ENCODE results near the gene PF4V1. TPM values are rescaled to one million over a fixed set of nuclear protein-coding genes. Genes with fewer than 3 reads are reported as not detected.

PF4V1 gene
- total RNA-seq, 2 donors from 2014 or later = not detected

- Histone ChIP-seq H3K4me3 (no peak overlapping the region), H3K27ac (no peak overlapping the region), H3K4me1 (ENCODE audit: control insufficient read depth in 1 of 2, low read depth in 2 of 2) (peaks cover 0 to 12% of the 10 kb centered on the region in 2 donors), H3K36me3 (no peaks in the 10 kb centered on the region), H3K9me3 (no peaks in the 10 kb centered on the region), H3K27me3 (replicated peaks; ENCODE audit: insufficient read depth) (no peaks in the 10 kb centered on the region)
- no peak for TF ChIP-seq CTCF (IDR thresholded peaks at IDR 0.05)
- DNase-seq (ENCODE audit: low spot score) (no peak), ATAC-seq (ENCODE audit: insufficient number of reproducible peaks, low FRiP score, low read depth) (no peak)
Measured at GRCh38 chr4:73872316-73873108, 19.4 kb downstream of the PF4V1 start.

GRCh38 chr4:73874386-73874785 lies 21.3 kb downstream of the PF4V1 start:
- Histone ChIP-seq H3K4me3 (no peak overlapping the region), H3K27ac (no peak overlapping the region), H3K9me3 (no peaks in the 10 kb centered on the region), H3K4me1 (ENCODE audit: control insufficient read depth in 1 of 2, low read depth in 2 of 2) (peaks cover 0 to 5% of the 10 kb centered on the region in 2 donors), H3K27me3 (replicated peaks; ENCODE audit: insufficient read depth) (no peaks in the 10 kb centered on the region), H3K36me3 (no peaks in the 10 kb centered on the region)
- no peak for DNase-seq (ENCODE audit: low spot score)
- TF ChIP-seq CTCF (IDR thresholded peaks at IDR 0.05) = no peak
- ATAC-seq (ENCODE audit: insufficient number of reproducible peaks, low FRiP score, low read depth) = no peak

- H3K27me3 ChIP-seq (replicated peaks; ENCODE audit: insufficient read depth) = no peaks in the 10 kb centered on the region
- no peak overlapping the region for H3K4me3 ChIP-seq
- DNase-seq (ENCODE audit: low spot score) = no peak
- no peaks in the 10 kb centered on the region for H3K36me3 ChIP-seq
- H3K27ac ChIP-seq = no peak overlapping the region
- H3K9me3 ChIP-seq = no peaks in the 10 kb centered on the region
- no peak for ATAC-seq (ENCODE audit: insufficient number of reproducible peaks, low FRiP score, low read depth)
- no peak for TF ChIP-seq CTCF (IDR thresholded peaks at IDR 0.05)
- H3K4me1 ChIP-seq (ENCODE audit: control insufficient read depth in 1 of 2, low read depth in 2 of 2) = no peaks in the 10 kb centered on the region
Measured at GRCh38 chr4:73875401-73875800, 22.3 kb downstream of the PF4V1 start.

- no peak for TF ChIP-seq CTCF (IDR thresholded peaks at IDR 0.05)
- Histone ChIP-seq H3K4me1 (ENCODE audit: control insufficient read depth in 1 of 2, low read depth in 2 of 2) (no peaks in the 10 kb centered on the region), H3K4me3 (no peak overlapping the region), H3K27ac (no peak overlapping the region), H3K36me3 (no peaks in the 10 kb centered on the region), H3K9me3 (no peaks in the 10 kb centered on the region), H3K27me3 (replicated peaks; ENCODE audit: insufficient read depth) (no peaks in the 10 kb centered on the region)
- ATAC-seq (ENCODE audit: insufficient number of reproducible peaks, low FRiP score, low read depth) = no peak
- DNase-seq (ENCODE audit: low spot score) = no peak
Measured at GRCh38 chr4:73883306-73883705, 30.2 kb downstream of the PF4V1 start.

- TF ChIP-seq CTCF (IDR thresholded peaks at IDR 0.05) = no peak
- Histone ChIP-seq H3K27me3 (replicated peaks; ENCODE audit: insufficient read depth) (no peaks in the 10 kb centered on the region), H3K9me3 (no peaks in the 10 kb centered on the region), H3K4me3 (no peak overlapping the region), H3K27ac (no peak overlapping the region), H3K36me3 (no peaks in the 10 kb centered on the region), H3K4me1 (ENCODE audit: control insufficient read depth in 1 of 2, low read depth in 2 of 2) (no peaks in the 10 kb centered on the region)
- ATAC-seq (ENCODE audit: insufficient number of reproducible peaks, low FRiP score, low read depth) (no peak), DNase-seq (ENCODE audit: low spot score) (no peak)
Measured at GRCh38 chr4:73885574-73886267, 32.6 kb downstream of the PF4V1 start.

All from thoracic aorta (tissue), 2 donors.